22Rv1 (cell line): Measurements from ENCODE around the gene THSD4.

Experiments
- ZFX ChIP-seq: fragments of 450-650 bp; IDR thresholded peaks from 2 replicates; pipeline ENCODE4 v1.6.1; 2017; ENCODE audit warnings: antibody characterized with exemption, borderline replicate concordance
- TF ChIP-seq, protein P1 (sequence below): fragments of 450-650 bp; IDR thresholded peaks from 2 replicates; pipeline ENCODE4 v1.5.1; 2017; ENCODE audit warnings: mild to moderate bottlenecking

DNA sequence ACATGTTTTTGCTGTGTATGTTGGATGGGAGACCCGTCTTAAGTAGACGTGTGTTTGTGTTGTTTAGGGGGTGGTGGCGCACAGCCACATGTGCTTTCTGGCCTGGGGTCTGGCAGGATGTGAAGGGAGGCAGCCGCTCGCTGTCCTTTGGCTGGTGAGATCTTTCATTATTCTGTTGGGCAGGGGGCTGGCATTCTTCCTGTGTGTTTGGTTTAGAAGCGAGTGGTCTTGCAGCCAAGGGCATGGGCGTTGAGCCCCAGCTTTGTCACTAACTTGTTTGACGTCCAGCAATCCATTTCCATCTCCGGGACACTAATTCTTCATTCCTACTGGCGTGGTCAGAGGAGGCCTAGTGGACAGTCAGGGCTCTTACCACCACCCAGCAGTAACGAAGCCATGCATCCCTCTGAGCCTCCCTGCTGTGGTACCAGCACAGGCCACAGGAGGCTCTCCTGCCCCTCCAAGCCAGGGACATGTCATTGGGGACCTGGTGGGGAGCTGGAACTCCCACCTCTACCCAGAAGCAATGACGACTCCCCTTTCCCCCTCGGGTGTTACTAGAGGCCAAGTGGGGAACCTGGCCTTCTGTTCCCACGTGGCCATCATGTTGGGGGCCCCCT, 10.7 kb downstream of the THSD4 start:
- TF ChIP-seq ZFX: no peak
- TF ChIP-seq, protein P1, sequence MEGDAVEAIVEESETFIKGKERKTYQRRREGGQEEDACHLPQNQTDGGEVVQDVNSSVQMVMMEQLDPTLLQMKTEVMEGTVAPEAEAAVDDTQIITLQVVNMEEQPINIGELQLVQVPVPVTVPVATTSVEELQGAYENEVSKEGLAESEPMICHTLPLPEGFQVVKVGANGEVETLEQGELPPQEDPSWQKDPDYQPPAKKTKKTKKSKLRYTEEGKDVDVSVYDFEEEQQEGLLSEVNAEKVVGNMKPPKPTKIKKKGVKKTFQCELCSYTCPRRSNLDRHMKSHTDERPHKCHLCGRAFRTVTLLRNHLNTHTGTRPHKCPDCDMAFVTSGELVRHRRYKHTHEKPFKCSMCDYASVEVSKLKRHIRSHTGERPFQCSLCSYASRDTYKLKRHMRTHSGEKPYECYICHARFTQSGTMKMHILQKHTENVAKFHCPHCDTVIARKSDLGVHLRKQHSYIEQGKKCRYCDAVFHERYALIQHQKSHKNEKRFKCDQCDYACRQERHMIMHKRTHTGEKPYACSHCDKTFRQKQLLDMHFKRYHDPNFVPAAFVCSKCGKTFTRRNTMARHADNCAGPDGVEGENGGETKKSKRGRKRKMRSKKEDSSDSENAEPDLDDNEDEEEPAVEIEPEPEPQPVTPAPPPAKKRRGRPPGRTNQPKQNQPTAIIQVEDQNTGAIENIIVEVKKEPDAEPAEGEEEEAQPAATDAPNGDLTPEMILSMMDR: no peak
